Activated CD8-positive, alpha-beta memory T cell treated with anti-CD3 and anti-CD28 coated beads, Interleukin-2, amount 50 U/mL, for 24 hours (primary cell): ENCODE measurements around the gene PFN1.

Experiments used
- DNase-seq: peaks from one replicate; pipeline ENCODE4 v3.0.0-alpha.2; 2020; ENCODE audit errors: extremely low read depth

The PFN1 gene

DNA sequence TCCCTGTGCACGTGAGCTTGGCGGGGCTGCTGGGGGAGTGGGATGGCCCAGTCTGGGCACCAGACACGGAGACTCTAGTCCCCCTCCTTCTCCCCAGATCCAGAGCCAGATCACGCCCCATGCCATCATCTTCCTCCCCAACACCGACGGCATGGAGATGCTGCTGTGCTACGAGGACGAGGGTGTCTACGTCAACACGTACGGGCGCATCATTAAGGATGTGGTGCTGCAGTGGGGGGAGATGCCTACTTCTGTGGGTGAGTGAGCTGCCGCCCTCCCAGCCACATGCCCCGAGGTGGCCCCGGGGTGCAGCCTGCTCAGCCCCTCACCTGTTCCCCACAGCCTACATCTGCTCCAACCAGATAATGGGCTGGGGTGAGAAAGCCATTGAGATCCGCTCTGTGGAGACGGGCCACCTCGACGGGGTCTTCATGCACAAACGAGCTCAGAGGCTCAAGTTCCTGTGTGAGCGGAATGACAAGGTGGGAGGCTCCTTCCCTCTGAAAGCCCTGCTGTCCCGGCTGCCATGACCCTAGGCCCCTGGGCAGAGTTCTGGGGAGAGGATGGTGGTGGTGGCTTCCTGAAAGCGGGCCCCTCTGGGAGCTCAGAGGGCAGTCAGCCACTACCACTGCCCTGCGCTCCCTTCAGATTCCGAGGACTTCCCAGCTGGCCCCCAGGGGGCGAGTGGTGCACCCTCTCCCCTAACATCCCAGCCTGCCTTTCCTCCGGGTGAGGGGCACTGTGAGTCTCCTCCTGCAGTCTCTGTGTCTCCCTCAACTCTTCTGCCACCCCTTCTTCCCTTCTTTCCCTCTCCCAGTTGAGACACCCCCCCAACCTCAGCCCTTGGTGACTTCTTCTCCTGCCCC lies 51.8 kb downstream of the PFN1 start:
- no peak for DNase-seq

- DNase-seq: no peak
Observed at GRCh38 chr17:4895657-4896331, 52.5 kb downstream of the PFN1 start.
